GM23338 (cell line): ENCODE measurements around the gene WFDC12. TPM values are rescaled to one million over a fixed set of nuclear protein-coding genes. Genes with fewer than 3 reads are reported as not detected.

Experiments used
- ATAC-seq: fragments of 200-7000 bp; cut with Tn5 transposase; 3 replicates; pipeline ENCODE4 v1.9.1; 2020
- DNase-seq: peaks from one replicate; pipeline ENCODE4 v3.0.0-alpha.2; 2015; ENCODE audit warnings: low spot score
- H2AFZ ChIP-seq: fragments of 200-600 bp; sonication (generic); 2 replicates; pipeline ENCODE4 v1.8.0; 2016; ENCODE audit warnings: antibody characterized with exemption, mild to moderate bottlenecking, moderate library complexity
- H3F3A ChIP-seq: fragments of 200-600 bp; sonication (generic); replicated peaks from 2 replicates; pipeline ENCODE4 v1.8.0; 2017; ENCODE audit warnings: antibody characterized with exemption, mixed run types, low read depth
- H3K27ac ChIP-seq: fragments of 200-600 bp; sonication (generic); 2 replicates; pipeline ENCODE4 v1.6.1; 2016; ENCODE audit warnings: low read depth
- H3K27me3 ChIP-seq: fragments of 200-600 bp; sonication (generic); 2 replicates; pipeline ENCODE4 v1.8.0; 2016; ENCODE audit warnings: mild to moderate bottlenecking, mixed run types, moderate library complexity; ENCODE audit not compliant: insufficient read depth
- H3K36me3 ChIP-seq: fragments of 200-600 bp; sonication (generic); 2 replicates; pipeline ENCODE4 v1.8.0; 2016; ENCODE audit warnings: mild to moderate bottlenecking; ENCODE audit not compliant: insufficient read depth
- H3K4me1 ChIP-seq: fragments of 200-600 bp; sonication (generic); 2 replicates; pipeline ENCODE4 v1.8.0; 2016; ENCODE audit warnings: mild to moderate bottlenecking, moderate library complexity; ENCODE audit not compliant: insufficient read depth
- H3K4me2 ChIP-seq: fragments of 200-600 bp; sonication (generic); 2 replicates; pipeline ENCODE4 v1.7.1; 2017; ENCODE audit warnings: mixed run types
- H3K4me3 ChIP-seq: fragments of 200-600 bp; sonication (generic); 2 replicates; pipeline ENCODE4 v1.6.1; 2016; ENCODE audit warnings: mixed run types
- H3K79me2 ChIP-seq: fragments of 200-600 bp; sonication (generic); replicated peaks from 2 replicates; pipeline ENCODE4 v1.8.0; 2017; ENCODE audit warnings: mild to moderate bottlenecking; ENCODE audit not compliant: insufficient read depth
- H3K9me2 ChIP-seq: fragments of 200-600 bp; sonication (generic); 2 replicates; pipeline ENCODE4 v1.8.0; 2017; ENCODE audit not compliant: insufficient read depth
- H4K20me1 ChIP-seq: fragments of 200-600 bp; sonication (generic); replicated peaks from 2 replicates; pipeline ENCODE4 v1.8.0; 2017; ENCODE audit warnings: mild to moderate bottlenecking; ENCODE audit not compliant: insufficient read depth
- H3K27ac Mint-ChIP-seq: 2 replicates; pipeline ENCODE4 v1.8.0; 2020; ENCODE audit warnings: inconsistent platforms, mild to moderate bottlenecking, moderate library complexity, mixed read lengths
- H3K27me3 Mint-ChIP-seq: 3 replicates; pipeline ENCODE4 v1.8.0; 2022; ENCODE audit warnings: low read depth, mild to moderate bottlenecking, moderate library complexity, mixed read lengths, inconsistent platforms; ENCODE audit not compliant: insufficient read depth, poor library complexity
- H3K36me3 Mint-ChIP-seq: 3 replicates; pipeline ENCODE4 v1.8.0; 2021; ENCODE audit warnings: low read depth, mild to moderate bottlenecking, inconsistent platforms, moderate library complexity, mixed read lengths
- H3K4me1 Mint-ChIP-seq: 3 replicates; pipeline ENCODE4 v1.8.0; 2020; ENCODE audit warnings: mild to moderate bottlenecking, inconsistent platforms, mixed read lengths
- H3K4me3 Mint-ChIP-seq: 3 replicates; pipeline ENCODE4 v1.8.0; 2021; ENCODE audit warnings: moderate library complexity, mild to moderate bottlenecking, inconsistent platforms, mixed read lengths
- H3K9me3 Mint-ChIP-seq: 3 replicates; pipeline ENCODE4 v1.8.0; 2020; ENCODE audit warnings: moderate library complexity, mild to moderate bottlenecking, inconsistent platforms, mixed read lengths
- ETS1 ChIP-seq: IDR thresholded peaks from 2 replicates; pipeline ENCODE4 v1.6.1; 2016; ENCODE audit warnings: antibody characterized with exemption
- EZH2 ChIP-seq: fragments of 200-600 bp; sonication (generic); IDR thresholded peaks from one replicate; pipeline ENCODE4 v1.8.0; 2017; ENCODE audit warnings: antibody characterized with exemption, mild to moderate bottlenecking, low read depth; ENCODE audit not compliant: unreplicated experiment
- REST ChIP-seq: IDR thresholded peaks from one replicate; pipeline ENCODE4 v1.6.1; 2018; ENCODE audit warnings: antibody characterized with exemption; ENCODE audit not compliant: unreplicated experiment
- ZNF114 ChIP-seq: fragments of 250-450 bp; sonication (Bioruptor Pico); IDR thresholded peaks from 2 replicates; pipeline ENCODE4 v1.5.0; 2020; ENCODE audit warnings: mild to moderate bottlenecking, moderate library complexity
- ZNF331 ChIP-seq: fragments of 250-450 bp; sonication (Bioruptor Pico); IDR thresholded peaks from 2 replicates; pipeline ENCODE4 v1.5.0; 2020; ENCODE audit warnings: low read depth, mild to moderate bottlenecking, moderate library complexity
- polyA plus RNA-seq: library from polyadenylated mRNA; unstranded; fragments of >200 nt; fragmentation: Nextera tagmentation; extraction: Ambion mirVana; gene quantifications from 2 replicates; pipeline ENCODE4 v1.2.1, GENCODE V29; 2016
- total RNA-seq: library from RNA; depleted of rRNA; stranded (reverse); fragments of >200 nt; shearing (Covaris generic); gene quantifications from 2 replicates; pipeline ENCODE4 v1.2.3, GENCODE V29; 2014
- TF ChIP-seq, protein P1 (sequence below): fragments of 250-450 bp; sonication (Bioruptor Pico); IDR thresholded peaks from 2 replicates; pipeline ENCODE4 v1.5.0; 2020; ENCODE audit warnings: mild to moderate bottlenecking, moderate library complexity
- TF ChIP-seq, protein P2 (sequence below), 2 experiments: fragments of 200-600 bp in 1 of 2; sonication (generic) in 1 of 2; conservative IDR thresholded peaks; 2 replicates each; pipeline versions ENCODE4 v1.5.1 to v1.6.1; 2016 to 2017; ENCODE audit warnings: antibody characterized with exemption in 2 of 2, low read depth in 2 of 2, mild to moderate bottlenecking in 2 of 2, moderate library complexity in 1 of 2

Gene WFDC12
- total and polyA plus RNA-seq, 2 experiments from 2014 or later, result not detected

DNA sequence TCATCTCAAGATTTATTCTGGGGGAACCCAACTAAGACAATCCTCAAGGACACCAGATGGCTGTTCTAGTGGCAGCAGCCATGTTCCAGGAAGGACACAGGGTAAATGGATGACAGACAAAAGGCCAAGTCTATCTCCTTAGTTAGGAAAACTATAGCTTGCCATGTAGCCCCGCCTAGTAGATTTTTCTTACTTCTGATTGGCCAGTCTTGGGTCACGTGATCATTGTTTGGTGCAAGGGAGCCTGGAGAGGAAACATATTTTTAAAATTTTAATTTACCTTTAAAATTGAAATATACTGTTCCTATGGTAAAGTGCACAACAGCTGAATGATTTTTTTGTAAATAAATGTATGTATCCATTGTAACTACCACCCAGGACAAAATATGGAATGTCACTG lies 18.9 kb downstream of the WFDC12 start:
- Histone ChIP-seq H3F3A (no peaks in the 10 kb centered on the region), H3K79me2 (no peaks in the 10 kb centered on the region), H3K9me2 (no peaks in the 10 kb centered on the region), H2AFZ (0 out of 2 replicates have a peak overlapping the region, but pooled peaks have one; percentile 52), H3K27me3 (peaks cover 15% of the 10 kb centered on the region), H3K4me3 (no peak overlapping the region), H3K27ac (no peak overlapping the region), H3K36me3 (no peaks in the 10 kb centered on the region), H4K20me1 (no peaks in the 10 kb centered on the region), H3K4me1 (no peaks in the 10 kb centered on the region), H3K4me2 (no peak overlapping the region)
- peaks cover 19% of the 10 kb centered on the region for H3K27me3 Mint-ChIP-seq
- H3K4me3 Mint-ChIP-seq, result no peak overlapping the region
- H3K9me3 Mint-ChIP-seq, result no peaks in the 10 kb centered on the region
- no peaks in the 10 kb centered on the region for H3K36me3 Mint-ChIP-seq
- H3K27ac Mint-ChIP-seq, result no peak overlapping the region
- TF ChIP-seq ETS1, result no peak
- no peak for TF ChIP-seq ZNF114 (CRISPR knock-in tag)
- TF ChIP-seq EZH2, result no peak
- ATAC-seq, result no peak
- H3K4me1 Mint-ChIP-seq, result peaks cover 6% of the 10 kb centered on the region; the same call in 1 of the 3 replicates
- DNase-seq, result no peak

DNA sequence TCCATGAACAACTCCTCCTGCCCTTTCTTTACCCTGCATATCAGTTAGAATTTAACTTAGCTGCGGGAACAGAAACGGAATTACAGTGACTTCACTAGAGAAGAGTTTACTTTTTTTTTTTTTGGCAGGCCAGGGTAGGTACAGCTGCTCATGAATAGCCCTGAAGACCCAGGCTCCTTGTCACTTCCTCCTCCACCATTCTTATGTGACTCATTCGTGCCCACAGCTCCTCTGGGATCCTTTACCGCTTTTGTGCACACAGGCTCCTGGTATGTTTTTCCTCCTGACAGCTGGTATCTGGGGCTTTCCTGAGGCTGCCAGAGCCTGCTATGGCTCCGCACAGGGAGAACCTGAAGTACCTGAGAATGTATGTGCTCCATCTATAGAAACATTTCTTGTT lies 19.5 kb downstream of the WFDC12 start:
- H3K36me3 ChIP-seq, result no peaks in the 10 kb centered on the region
- no peaks in the 10 kb centered on the region for H3K79me2 ChIP-seq
- no peak for DNase-seq
- peak overlapping the region; percentile 52; the same call in 1 of the 2 replicates for H2AFZ ChIP-seq
- no peaks in the 10 kb centered on the region for H3K9me2 ChIP-seq
- no peaks in the 10 kb centered on the region for H3K4me1 ChIP-seq
- H3K27ac Mint-ChIP-seq, result no peak overlapping the region
- H3K9me3 Mint-ChIP-seq, result no peaks in the 10 kb centered on the region
- no peaks in the 10 kb centered on the region; the same call in 1 of the 2 replicates for H3F3A ChIP-seq
- no peak overlapping the region for H3K4me3 Mint-ChIP-seq
- no peaks in the 10 kb centered on the region for H3K36me3 Mint-ChIP-seq
- H3K4me2 ChIP-seq, result no peak overlapping the region
- H3K27me3 Mint-ChIP-seq, result peaks cover 24% of the 10 kb centered on the region
- no peak for ATAC-seq
- peaks cover 21% of the 10 kb centered on the region for H3K27me3 ChIP-seq
- H3K27ac ChIP-seq, result no peak overlapping the region
- no peak overlapping the region for H3K4me3 ChIP-seq
- no peaks in the 10 kb centered on the region for H4K20me1 ChIP-seq
- peaks cover 6% of the 10 kb centered on the region; the same call in 1 of the 3 replicates for H3K4me1 Mint-ChIP-seq
- TF ChIP-seq, protein P1, sequence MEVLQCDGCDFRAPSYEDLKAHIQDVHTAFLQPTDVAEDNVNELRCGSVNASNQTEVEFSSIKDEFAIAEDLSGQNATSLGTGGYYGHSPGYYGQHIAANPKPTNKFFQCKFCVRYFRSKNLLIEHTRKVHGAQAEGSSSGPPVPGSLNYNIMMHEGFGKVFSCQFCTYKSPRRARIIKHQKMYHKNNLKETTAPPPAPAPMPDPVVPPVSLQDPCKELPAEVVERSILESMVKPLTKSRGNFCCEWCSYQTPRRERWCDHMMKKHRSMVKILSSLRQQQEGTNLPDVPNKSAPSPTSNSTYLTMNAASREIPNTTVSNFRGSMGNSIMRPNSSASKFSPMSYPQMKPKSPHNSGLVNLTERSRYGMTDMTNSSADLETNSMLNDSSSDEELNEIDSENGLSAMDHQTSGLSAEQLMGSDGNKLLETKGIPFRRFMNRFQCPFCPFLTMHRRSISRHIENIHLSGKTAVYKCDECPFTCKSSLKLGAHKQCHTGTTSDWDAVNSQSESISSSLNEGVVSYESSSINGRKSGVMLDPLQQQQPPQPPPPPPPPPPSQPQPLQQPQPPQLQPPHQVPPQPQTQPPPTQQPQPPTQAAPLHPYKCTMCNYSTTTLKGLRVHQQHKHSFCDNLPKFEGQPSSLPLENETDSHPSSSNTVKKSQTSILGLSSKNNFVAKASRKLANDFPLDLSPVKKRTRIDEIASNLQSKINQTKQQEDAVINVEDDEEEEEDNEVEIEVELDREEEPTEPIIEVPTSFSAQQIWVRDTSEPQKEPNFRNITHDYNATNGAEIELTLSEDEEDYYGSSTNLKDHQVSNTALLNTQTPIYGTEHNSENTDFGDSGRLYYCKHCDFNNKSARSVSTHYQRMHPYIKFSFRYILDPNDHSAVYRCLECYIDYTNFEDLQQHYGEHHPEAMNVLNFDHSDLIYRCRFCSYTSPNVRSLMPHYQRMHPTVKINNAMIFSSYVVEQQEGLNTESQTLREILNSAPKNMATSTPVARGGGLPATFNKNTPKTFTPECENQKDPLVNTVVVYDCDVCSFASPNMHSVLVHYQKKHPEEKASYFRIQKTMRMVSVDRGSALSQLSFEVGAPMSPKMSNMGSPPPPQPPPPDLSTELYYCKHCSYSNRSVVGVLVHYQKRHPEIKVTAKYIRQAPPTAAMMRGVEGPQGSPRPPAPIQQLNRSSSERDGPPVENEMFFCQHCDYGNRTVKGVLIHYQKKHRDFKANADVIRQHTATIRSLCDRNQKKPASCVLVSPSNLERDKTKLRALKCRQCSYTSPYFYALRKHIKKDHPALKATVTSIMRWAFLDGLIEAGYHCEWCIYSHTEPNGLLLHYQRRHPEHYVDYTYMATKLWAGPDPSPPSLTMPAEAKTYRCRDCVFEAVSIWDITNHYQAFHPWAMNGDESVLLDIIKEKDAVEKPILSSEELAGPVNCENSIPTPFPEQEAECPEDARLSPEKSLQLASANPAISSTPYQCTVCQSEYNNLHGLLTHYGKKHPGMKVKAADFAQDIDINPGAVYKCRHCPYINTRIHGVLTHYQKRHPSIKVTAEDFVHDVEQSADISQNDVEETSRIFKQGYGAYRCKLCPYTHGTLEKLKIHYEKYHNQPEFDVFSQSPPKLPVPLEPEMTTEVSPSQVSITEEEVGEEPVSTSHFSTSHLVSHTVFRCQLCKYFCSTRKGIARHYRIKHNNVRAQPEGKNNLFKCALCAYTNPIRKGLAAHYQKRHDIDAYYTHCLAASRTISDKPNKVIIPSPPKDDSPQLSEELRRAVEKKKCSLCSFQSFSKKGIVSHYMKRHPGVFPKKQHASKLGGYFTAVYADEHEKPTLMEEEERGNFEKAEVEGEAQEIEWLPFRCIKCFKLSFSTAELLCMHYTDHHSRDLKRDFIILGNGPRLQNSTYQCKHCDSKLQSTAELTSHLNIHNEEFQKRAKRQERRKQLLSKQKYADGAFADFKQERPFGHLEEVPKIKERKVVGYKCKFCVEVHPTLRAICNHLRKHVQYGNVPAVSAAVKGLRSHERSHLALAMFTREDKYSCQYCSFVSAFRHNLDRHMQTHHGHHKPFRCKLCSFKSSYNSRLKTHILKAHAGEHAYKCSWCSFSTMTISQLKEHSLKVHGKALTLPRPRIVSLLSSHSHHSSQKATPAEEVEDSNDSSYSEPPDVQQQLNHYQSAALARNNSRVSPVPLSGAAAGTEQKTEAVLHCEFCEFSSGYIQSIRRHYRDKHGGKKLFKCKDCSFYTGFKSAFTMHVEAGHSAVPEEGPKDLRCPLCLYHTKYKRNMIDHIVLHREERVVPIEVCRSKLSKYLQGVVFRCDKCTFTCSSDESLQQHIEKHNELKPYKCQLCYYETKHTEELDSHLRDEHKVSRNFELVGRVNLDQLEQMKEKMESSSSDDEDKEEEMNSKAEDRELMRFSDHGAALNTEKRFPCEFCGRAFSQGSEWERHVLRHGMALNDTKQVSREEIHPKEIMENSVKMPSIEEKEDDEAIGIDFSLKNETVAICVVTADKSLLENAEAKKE (CRISPR knock-in tag), result no peak
- TF ChIP-seq ZNF114 (CRISPR knock-in tag) (no peak), ETS1 (no peak), REST (no peak), EZH2 (no peak), ZNF331 (CRISPR knock-in tag) (no peak)
- TF ChIP-seq, protein P2, sequence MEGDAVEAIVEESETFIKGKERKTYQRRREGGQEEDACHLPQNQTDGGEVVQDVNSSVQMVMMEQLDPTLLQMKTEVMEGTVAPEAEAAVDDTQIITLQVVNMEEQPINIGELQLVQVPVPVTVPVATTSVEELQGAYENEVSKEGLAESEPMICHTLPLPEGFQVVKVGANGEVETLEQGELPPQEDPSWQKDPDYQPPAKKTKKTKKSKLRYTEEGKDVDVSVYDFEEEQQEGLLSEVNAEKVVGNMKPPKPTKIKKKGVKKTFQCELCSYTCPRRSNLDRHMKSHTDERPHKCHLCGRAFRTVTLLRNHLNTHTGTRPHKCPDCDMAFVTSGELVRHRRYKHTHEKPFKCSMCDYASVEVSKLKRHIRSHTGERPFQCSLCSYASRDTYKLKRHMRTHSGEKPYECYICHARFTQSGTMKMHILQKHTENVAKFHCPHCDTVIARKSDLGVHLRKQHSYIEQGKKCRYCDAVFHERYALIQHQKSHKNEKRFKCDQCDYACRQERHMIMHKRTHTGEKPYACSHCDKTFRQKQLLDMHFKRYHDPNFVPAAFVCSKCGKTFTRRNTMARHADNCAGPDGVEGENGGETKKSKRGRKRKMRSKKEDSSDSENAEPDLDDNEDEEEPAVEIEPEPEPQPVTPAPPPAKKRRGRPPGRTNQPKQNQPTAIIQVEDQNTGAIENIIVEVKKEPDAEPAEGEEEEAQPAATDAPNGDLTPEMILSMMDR (conservative IDR thresholded peaks at IDR 0.05; ENCODE audit: low read depth in 2 of 2), result no peak
